GM12878 (cell line): ENCODE results near the gene P3R3URF. TPM values are rescaled to one million over a fixed set of nuclear protein-coding genes. Genes with fewer than 3 reads are reported as not detected.

Experiments used
- ATF7 ChIP-seq: fragments of 450-650 bp; IDR thresholded peaks from 2 replicates; pipeline ENCODE4 v1.6.1; 2016; ENCODE audit warnings: low read depth, mild to moderate bottlenecking
- BACH1 ChIP-seq: fragments of 450-650 bp; IDR thresholded peaks from 2 replicates; pipeline ENCODE4 v1.6.1; 2017; ENCODE audit warnings: mild to moderate bottlenecking, borderline replicate concordance
- BRCA1 ChIP-seq: IDR thresholded peaks from 2 replicates; pipeline ENCODE4 v1.6.1; 2011; ENCODE audit warnings: low read depth, low read length, improper control_type of control experiment
- EZH2 ChIP-seq: IDR thresholded peaks from 2 replicates; pipeline ENCODE4 v1.6.1; 2012; ENCODE audit warnings: low read depth, mild to moderate bottlenecking, control low read depth, inconsistent platforms, low read length, borderline replicate concordance; ENCODE audit not compliant: control insufficient read depth
- IKZF1 ChIP-seq: fragments of 450-650 bp; conservative IDR thresholded peaks from 2 replicates; pipeline ENCODE4 v1.6.1; 2017; ENCODE audit warnings: antibody characterized with exemption, mild to moderate bottlenecking
- KAT2A ChIP-seq: conservative IDR thresholded peaks from 2 replicates; pipeline ENCODE4 v1.6.1; 2011; ENCODE audit warnings: low read depth, low read length; ENCODE audit not compliant: control insufficient read depth
- MXI1 ChIP-seq: fragments of 150-350 bp; IDR thresholded peaks from 2 replicates; pipeline ENCODE4 v1.6.1; 2011; ENCODE audit warnings: low read depth, mild to moderate bottlenecking, inconsistent platforms, low read length, improper control_type of control experiment
- RAD51 ChIP-seq: fragments of 450-650 bp; IDR thresholded peaks from 2 replicates; pipeline ENCODE4 v1.6.1; 2016; ENCODE audit warnings: moderate library complexity, mild to moderate bottlenecking, inconsistent platforms
- RFX5 ChIP-seq: IDR thresholded peaks from 2 replicates; pipeline ENCODE4 v1.6.1; 2011; ENCODE audit warnings: low read depth, low read length, improper control_type of control experiment
- SREBF2 ChIP-seq: IDR thresholded peaks from 2 replicates; pipeline ENCODE4 v1.6.1; 2012; ENCODE audit warnings: mild to moderate bottlenecking, low read length
- SUPT20H ChIP-seq: IDR thresholded peaks from 2 replicates; pipeline ENCODE4 v1.6.1; 2011; ENCODE audit warnings: low read depth, mild to moderate bottlenecking, low read length, moderate library complexity, borderline replicate concordance; ENCODE audit not compliant: control insufficient read depth
- WRNIP1 ChIP-seq: IDR thresholded peaks from 2 replicates; pipeline ENCODE4 v1.6.1; 2011; ENCODE audit warnings: low read depth, low read length, improper control_type of control experiment, borderline replicate concordance
- polyA plus RNA-seq, 11 experiments: library from polyadenylated mRNA; depleted of rRNA in 4 of 11; unstranded in 6 of 11; stranded (reverse) in 5 of 11; fragments of >200 nt; fragmentation: Nextera tagmentation in 4 of 11; fragmentation: Illumina TruSeq in 1 of 11; extraction: Ambion mirVana in 4 of 11; extraction: Trizol in 1 of 11; gene quantifications; 1 replicate in 1 of 11; 2 replicates in 10 of 11; pipeline versions ENCODE4 v1.2.1 to v1.2.3, GENCODE V29; 2011 to 2016; ENCODE audit warnings: inconsistent platforms in 2 of 11, missing spikeins in 2 of 11, low read depth in 1 of 11
- total RNA-seq, 4 experiments: library from RNA; depleted of rRNA in 3 of 4; stranded (reverse); fragments of >200 nt in 3 of 4; fragmentation: Illumina TruSeq in 1 of 4; extraction: Trizol in 1 of 4; gene quantifications; 2 replicates each; pipeline versions ENCODE4 v1.2.1 to v1.2.3, GENCODE V29; 2013 to 2021
- TF ChIP-seq, protein P1 (sequence below): fragments of 450-650 bp; IDR thresholded peaks from 2 replicates; pipeline ENCODE4 v1.6.1; 2017; ENCODE audit warnings: mild to moderate bottlenecking, moderate library complexity
- TF ChIP-seq, protein P2 (sequence below): IDR thresholded peaks from 2 replicates; pipeline ENCODE4 v1.6.1; 2011; ENCODE audit warnings: borderline replicate concordance, low read depth, mild to moderate bottlenecking, moderate library complexity, low read length; ENCODE audit not compliant: insufficient read depth, poor library complexity, severe bottlenecking
- TF ChIP-seq, protein P3 (sequence below): fragments of 450-650 bp; IDR thresholded peaks from 2 replicates; pipeline ENCODE4 v1.6.1; 2017; ENCODE audit warnings: antibody characterized with exemption, mild to moderate bottlenecking, moderate library complexity
- TF ChIP-seq, protein P4 (sequence below): IDR thresholded peaks from 2 replicates; pipeline ENCODE4 v1.6.1; 2012; ENCODE audit warnings: low read depth, low read length, improper control_type of control experiment

Gene P3R3URF
- total and polyA plus RNA-seq, 10 of the 15 experiments (the other 5 are each of a cell fraction or from before 2014, with no cell fraction given), result not detected

DNA sequence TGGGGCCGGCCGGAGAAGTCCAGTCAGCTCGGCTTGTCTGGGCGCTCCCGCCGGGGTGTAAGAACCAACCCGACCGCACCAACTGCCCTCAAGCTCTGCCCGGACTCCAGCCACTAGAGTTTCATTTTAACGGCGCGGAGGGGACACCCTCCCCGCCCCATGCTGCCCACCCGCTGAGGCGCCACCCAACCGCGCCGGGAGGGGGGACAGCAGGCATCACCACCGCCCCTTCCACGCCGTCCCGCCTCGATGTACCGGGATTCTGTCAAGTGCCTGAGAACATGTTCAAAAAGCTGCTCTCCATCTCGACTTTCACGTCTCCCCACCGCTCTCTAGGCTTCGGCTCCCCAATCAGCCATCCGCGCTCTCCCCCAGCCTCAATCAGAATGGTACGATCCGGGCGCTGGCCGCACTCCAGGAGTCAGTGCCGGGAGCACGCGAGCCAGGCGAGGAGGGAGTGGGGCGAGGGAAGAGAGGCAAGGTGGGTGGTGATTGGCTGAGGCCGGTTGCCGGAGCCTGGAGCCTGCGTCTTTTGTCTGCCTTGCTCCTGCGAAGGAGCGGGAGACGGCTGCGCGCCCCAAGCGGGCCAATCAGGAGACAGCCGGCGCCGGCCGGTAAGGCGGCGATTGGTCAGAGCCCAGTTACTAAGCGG lies 43.6 kb downstream of the P3R3URF start, which contains the start of gene PIK3R3 (continued):
- TF ChIP-seq, protein P1, sequence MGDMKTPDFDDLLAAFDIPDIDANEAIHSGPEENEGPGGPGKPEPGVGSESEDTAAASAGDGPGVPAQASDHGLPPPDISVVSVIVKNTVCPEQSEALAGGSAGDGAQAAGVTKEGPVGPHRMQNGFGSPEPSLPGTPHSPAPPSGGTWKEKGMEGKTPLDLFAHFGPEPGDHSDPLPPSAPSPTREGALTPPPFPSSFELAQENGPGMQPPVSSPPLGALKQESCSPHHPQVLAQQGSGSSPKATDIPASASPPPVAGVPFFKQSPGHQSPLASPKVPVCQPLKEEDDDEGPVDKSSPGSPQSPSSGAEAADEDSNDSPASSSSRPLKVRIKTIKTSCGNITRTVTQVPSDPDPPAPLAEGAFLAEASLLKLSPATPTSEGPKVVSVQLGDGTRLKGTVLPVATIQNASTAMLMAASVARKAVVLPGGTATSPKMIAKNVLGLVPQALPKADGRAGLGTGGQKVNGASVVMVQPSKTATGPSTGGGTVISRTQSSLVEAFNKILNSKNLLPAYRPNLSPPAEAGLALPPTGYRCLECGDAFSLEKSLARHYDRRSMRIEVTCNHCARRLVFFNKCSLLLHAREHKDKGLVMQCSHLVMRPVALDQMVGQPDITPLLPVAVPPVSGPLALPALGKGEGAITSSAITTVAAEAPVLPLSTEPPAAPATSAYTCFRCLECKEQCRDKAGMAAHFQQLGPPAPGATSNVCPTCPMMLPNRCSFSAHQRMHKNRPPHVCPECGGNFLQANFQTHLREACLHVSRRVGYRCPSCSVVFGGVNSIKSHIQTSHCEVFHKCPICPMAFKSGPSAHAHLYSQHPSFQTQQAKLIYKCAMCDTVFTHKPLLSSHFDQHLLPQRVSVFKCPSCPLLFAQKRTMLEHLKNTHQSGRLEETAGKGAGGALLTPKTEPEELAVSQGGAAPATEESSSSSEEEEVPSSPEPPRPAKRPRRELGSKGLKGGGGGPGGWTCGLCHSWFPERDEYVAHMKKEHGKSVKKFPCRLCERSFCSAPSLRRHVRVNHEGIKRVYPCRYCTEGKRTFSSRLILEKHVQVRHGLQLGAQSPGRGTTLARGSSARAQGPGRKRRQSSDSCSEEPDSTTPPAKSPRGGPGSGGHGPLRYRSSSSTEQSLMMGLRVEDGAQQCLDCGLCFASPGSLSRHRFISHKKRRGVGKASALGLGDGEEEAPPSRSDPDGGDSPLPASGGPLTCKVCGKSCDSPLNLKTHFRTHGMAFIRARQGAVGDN, result no peak
- TF ChIP-seq RAD51 (no peak), WRNIP1 (no peak), SREBF2 (no peak), BRCA1 (peak; percentile 57), EZH2 (no peak), BACH1 (peak; percentile 76; the same call in 1 of the 2 replicates), SUPT20H (no peak), ATF7 (peak; percentile 100), IKZF1 (peak; percentile 82; the same call in 1 of the 2 replicates), KAT2A (no peak), RFX5 (peak; percentile 96), MXI1 (peak; percentile 88)
- TF ChIP-seq, protein P2, sequence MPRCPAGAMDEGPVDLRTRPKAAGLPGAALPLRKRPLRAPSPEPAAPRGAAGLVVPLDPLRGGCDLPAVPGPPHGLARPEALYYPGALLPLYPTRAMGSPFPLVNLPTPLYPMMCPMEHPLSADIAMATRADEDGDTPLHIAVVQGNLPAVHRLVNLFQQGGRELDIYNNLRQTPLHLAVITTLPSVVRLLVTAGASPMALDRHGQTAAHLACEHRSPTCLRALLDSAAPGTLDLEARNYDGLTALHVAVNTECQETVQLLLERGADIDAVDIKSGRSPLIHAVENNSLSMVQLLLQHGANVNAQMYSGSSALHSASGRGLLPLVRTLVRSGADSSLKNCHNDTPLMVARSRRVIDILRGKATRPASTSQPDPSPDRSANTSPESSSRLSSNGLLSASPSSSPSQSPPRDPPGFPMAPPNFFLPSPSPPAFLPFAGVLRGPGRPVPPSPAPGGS, result no peak
- TF ChIP-seq, protein P3, sequence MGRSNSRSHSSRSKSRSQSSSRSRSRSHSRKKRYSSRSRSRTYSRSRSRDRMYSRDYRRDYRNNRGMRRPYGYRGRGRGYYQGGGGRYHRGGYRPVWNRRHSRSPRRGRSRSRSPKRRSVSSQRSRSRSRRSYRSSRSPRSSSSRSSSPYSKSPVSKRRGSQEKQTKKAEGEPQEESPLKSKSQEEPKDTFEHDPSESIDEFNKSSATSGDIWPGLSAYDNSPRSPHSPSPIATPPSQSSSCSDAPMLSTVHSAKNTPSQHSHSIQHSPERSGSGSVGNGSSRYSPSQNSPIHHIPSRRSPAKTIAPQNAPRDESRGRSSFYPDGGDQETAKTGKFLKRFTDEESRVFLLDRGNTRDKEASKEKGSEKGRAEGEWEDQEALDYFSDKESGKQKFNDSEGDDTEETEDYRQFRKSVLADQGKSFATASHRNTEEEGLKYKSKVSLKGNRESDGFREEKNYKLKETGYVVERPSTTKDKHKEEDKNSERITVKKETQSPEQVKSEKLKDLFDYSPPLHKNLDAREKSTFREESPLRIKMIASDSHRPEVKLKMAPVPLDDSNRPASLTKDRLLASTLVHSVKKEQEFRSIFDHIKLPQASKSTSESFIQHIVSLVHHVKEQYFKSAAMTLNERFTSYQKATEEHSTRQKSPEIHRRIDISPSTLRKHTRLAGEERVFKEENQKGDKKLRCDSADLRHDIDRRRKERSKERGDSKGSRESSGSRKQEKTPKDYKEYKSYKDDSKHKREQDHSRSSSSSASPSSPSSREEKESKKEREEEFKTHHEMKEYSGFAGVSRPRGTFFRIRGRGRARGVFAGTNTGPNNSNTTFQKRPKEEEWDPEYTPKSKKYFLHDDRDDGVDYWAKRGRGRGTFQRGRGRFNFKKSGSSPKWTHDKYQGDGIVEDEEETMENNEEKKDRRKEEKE, result peak; percentile 99
- TF ChIP-seq, protein P4, sequence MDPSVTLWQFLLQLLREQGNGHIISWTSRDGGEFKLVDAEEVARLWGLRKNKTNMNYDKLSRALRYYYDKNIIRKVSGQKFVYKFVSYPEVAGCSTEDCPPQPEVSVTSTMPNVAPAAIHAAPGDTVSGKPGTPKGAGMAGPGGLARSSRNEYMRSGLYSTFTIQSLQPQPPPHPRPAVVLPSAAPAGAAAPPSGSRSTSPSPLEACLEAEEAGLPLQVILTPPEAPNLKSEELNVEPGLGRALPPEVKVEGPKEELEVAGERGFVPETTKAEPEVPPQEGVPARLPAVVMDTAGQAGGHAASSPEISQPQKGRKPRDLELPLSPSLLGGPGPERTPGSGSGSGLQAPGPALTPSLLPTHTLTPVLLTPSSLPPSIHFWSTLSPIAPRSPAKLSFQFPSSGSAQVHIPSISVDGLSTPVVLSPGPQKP, result no peak; the same call in 1 of the 2 replicates
